ENCODE measurements around the gene C15orf61. TPM values are rescaled to one million over a fixed set of nuclear protein-coding genes. Genes with fewer than 3 reads are reported as not detected.

The C15orf61 gene
- total RNA-seq, 3 donors from 2014 or later, result 3.8 to 24.3 (median 4.6) TPM

Other genes starting within 250 kb of the C15orf61 start
- 10 to 100 TPM; 13.8 to 15.1 (median 14.0) TPM for gene MAP2K5, start 21.6 kb downstream of the C15orf61 start, total RNA-seq